GM12878 (cell line): ENCODE data around the gene BGLAP. TPM values are rescaled to one million over a fixed set of nuclear protein-coding genes. Genes with fewer than 3 reads are reported as not detected.

Source experiments
- ATAC-seq: fragments of 200-7000 bp; cut with Tn5 transposase; 3 replicates; pipeline ENCODE4 v1.9.1; 2020; ENCODE audit warnings: mild to moderate bottlenecking, moderate library complexity
- BruUV-seq: library from RNA; stranded (reverse); fragments of 400-500 nt; replicated peaks from 2 replicates; lab custom pipeline; 2021; lab: Mats Ljungman, UMichigan
- CTCF ChIA-PET: fragments of 300-600 bp; sonication (Branson Sonifier 250); formaldehyde crosslinking; extraction: SDS; loops from one replicate; lab custom pipeline; 2021; ENCODE audit warnings: inconsistent platforms; lab: Yijun Ruan, JAX
- POLR2A ChIA-PET: fragments of 350-600 bp; formaldehyde crosslinking; extraction: SDS; loops from one replicate; lab custom pipeline; 2021; ENCODE audit warnings: inconsistent platforms; lab: Charles Lee
- RAD21 ChIA-PET: fragments of 300-600 bp; sonication (Branson Sonifier 250); formaldehyde crosslinking; loops from one replicate; lab custom pipeline; 2023; ENCODE audit warnings: antibody characterized with exemption; ENCODE audit not compliant: unreplicated experiment; lab: Charles Lee
- SMC1A ChIA-PET: fragments of 300-600 bp; sonication (Branson Sonifier 250); formaldehyde crosslinking; loops from one replicate; lab custom pipeline; 2023; ENCODE audit not compliant: unreplicated experiment, uncharacterized antibody; lab: Charles Lee
- DNase-seq: peaks from one replicate; pipeline ENCODE4 v3.0.0-alpha.2; 2011; ENCODE audit warnings: low read depth, low spot score
- FAIRE-seq: peaks from 3 replicates; lab custom pipeline; 2011; peaks lifted over from hg19 to GRCh38; lab: Jason Lieb, UNC
- H2AFZ ChIP-seq: 2 replicates; pipeline ENCODE4 v1.6.0; 2011; ENCODE audit warnings: low read depth, low read length, control low read depth; ENCODE audit not compliant: control insufficient read depth
- H3K27ac ChIP-seq: 2 replicates; pipeline ENCODE4 v1.5.1; 2011; ENCODE audit warnings: control low read depth; ENCODE audit not compliant: control insufficient read depth, insufficient read depth
- H3K27me3 ChIP-seq, 2 experiments: replicated peaks in 1 of 2; 2 replicates each; pipeline versions ENCODE4 v1.6.0 to v1.6.1; 2011; ENCODE audit warnings: low read length in 1 of 2; ENCODE audit not compliant: control insufficient read depth in 2 of 2, insufficient read depth in 2 of 2
- H3K36me3 ChIP-seq, 2 experiments: 2 replicates each; pipeline ENCODE4 v1.5.1; 2011; ENCODE audit warnings: low read length in 1 of 2; ENCODE audit not compliant: control insufficient read depth in 2 of 2, insufficient read depth in 2 of 2
- H3K4me1 ChIP-seq: 2 replicates; pipeline ENCODE4 v1.6.1; 2011; ENCODE audit warnings: mild to moderate bottlenecking, low read length, moderate library complexity, mixed read lengths; ENCODE audit not compliant: control insufficient read depth, insufficient read depth
- H3K4me2 ChIP-seq: 2 replicates; pipeline ENCODE4 v1.6.0; 2011; ENCODE audit warnings: control low read depth; ENCODE audit not compliant: control insufficient read depth, insufficient read depth
- H3K4me3 ChIP-seq: fragments of 200-600 bp; sonication (generic); 2 replicates; pipeline ENCODE4 v1.5.1; 2016
- H3K79me2 ChIP-seq: 2 replicates; pipeline ENCODE4 v1.6.0; 2011; ENCODE audit warnings: low read length; ENCODE audit not compliant: control insufficient read depth, insufficient read depth
- H3K9ac ChIP-seq: 2 replicates; pipeline ENCODE4 v1.8.0; 2011; ENCODE audit warnings: low read length, control low read depth, mixed read lengths; ENCODE audit not compliant: control insufficient read depth, insufficient read depth
- H3K9me3 ChIP-seq: replicated peaks from 3 replicates; pipeline ENCODE4 v1.5.1; 2011; ENCODE audit warnings: mild to moderate bottlenecking, low read length; ENCODE audit not compliant: control insufficient read depth, insufficient read depth
- H4K20me1 ChIP-seq: 2 replicates; pipeline ENCODE4 v1.6.0; 2011; ENCODE audit not compliant: control insufficient read depth, insufficient read depth
- HDAC6 ChIP-seq: fragments of 200-600 bp; sonication (generic); IDR thresholded peaks from one replicate; pipeline ENCODE4 v1.8.0; 2017; ENCODE audit warnings: antibody characterized with exemption; ENCODE audit not compliant: unreplicated experiment
- MTA2 ChIP-seq: fragments of 450-650 bp; IDR thresholded peaks from 2 replicates; pipeline ENCODE4 v1.6.1; 2016; ENCODE audit warnings: low read depth, mild to moderate bottlenecking, moderate library complexity
- NFIC ChIP-seq: IDR thresholded peaks from 2 replicates; pipeline ENCODE4 v1.6.1; 2012; ENCODE audit warnings: low read depth, mild to moderate bottlenecking, inconsistent platforms, low read length, moderate library complexity
- NR2C2 ChIP-seq: IDR thresholded peaks from 2 replicates; pipeline ENCODE4 v1.6.1; 2011; ENCODE audit warnings: borderline replicate concordance, low read depth; ENCODE audit not compliant: control insufficient read depth, insufficient read length
- POLR2A ChIP-seq: IDR thresholded peaks from 2 replicates; pipeline ENCODE4 v1.6.1; 2011; ENCODE audit warnings: low read depth, mild to moderate bottlenecking, low read length
- POLR2AphosphoS2 ChIP-seq: IDR thresholded peaks from 2 replicates; pipeline ENCODE4 v1.6.1; 2011; ENCODE audit warnings: low read depth, mild to moderate bottlenecking, low read length, improper control_type of control experiment, moderate library complexity
- SMARCA5 ChIP-seq: fragments of 450-650 bp; IDR thresholded peaks from 2 replicates; pipeline ENCODE4 v1.6.1; 2017; ENCODE audit warnings: mild to moderate bottlenecking
- SP1 ChIP-seq: IDR thresholded peaks from one replicate; pipeline ENCODE4 v1.6.1; 2011; ENCODE audit warnings: low read depth, low read length
- TBL1XR1 ChIP-seq: IDR thresholded peaks from 2 replicates; pipeline ENCODE4 v1.6.1; 2012; ENCODE audit warnings: low read depth, low read length, improper control_type of control experiment
- YY1 ChIP-seq: IDR thresholded peaks from 2 replicates; pipeline ENCODE4 v1.6.1; 2011; ENCODE audit warnings: low read depth, mild to moderate bottlenecking, low read length
- ZSCAN29 ChIP-seq: fragments of 450-650 bp; IDR thresholded peaks from 2 replicates; pipeline ENCODE4 v1.6.1; 2017; ENCODE audit warnings: mild to moderate bottlenecking, moderate library complexity
- WGBS: methylation state at CpG from one replicate; pipeline ENCODE4 v1.1.6; 2016; ENCODE audit warnings: low lambda C conversion rate; ENCODE audit not compliant: insufficient replicate concordance, insufficient coverage; ENCODE audit errors: missing lambda C conversion rate; 5-methylcytosine and 5-hydroxymethylcytosine counted together
- in situ Hi-C: fragments of 300-500 bp; cut with MboI; formaldehyde crosslinking; loops from 9 replicates; pipeline ENCODE4 v1.14.3; 2018; ENCODE audit warnings: mixed read lengths
- intact Hi-C: fragments of 100-400 bp; cut with micrococcal nuclease; formaldehyde crosslinking; loops from one replicate; pipeline ENCODE4 v1.14.2; 2022; ENCODE audit not compliant: unreplicated experiment
- polyA plus RNA-seq, 11 experiments: library from polyadenylated mRNA; depleted of rRNA in 4 of 11; unstranded in 6 of 11; stranded (reverse) in 5 of 11; fragments of >200 nt; fragmentation: Nextera tagmentation in 4 of 11; fragmentation: Illumina TruSeq in 1 of 11; extraction: Ambion mirVana in 4 of 11; extraction: Trizol in 1 of 11; gene quantifications; 1 replicate in 1 of 11; 2 replicates in 10 of 11; pipeline versions ENCODE4 v1.2.1 to v1.2.3, GENCODE V29; 2011 to 2016; ENCODE audit warnings: inconsistent platforms in 2 of 11, missing spikeins in 2 of 11, low read depth in 1 of 11
- total RNA-seq, 4 experiments: library from RNA; depleted of rRNA in 3 of 4; stranded (reverse); fragments of >200 nt in 3 of 4; fragmentation: Illumina TruSeq in 1 of 4; extraction: Trizol in 1 of 4; gene quantifications; 2 replicates each; pipeline versions ENCODE4 v1.2.1 to v1.2.3, GENCODE V29; 2013 to 2021
- TF ChIP-seq, protein P1 (sequence below): IDR thresholded peaks from 2 replicates; pipeline ENCODE4 v1.6.1; 2012; ENCODE audit warnings: low read depth, low read length, improper control_type of control experiment
- TF ChIP-seq, protein P2 (sequence below): fragments of 450-650 bp; IDR thresholded peaks from 2 replicates; pipeline ENCODE4 v1.6.1; 2017; ENCODE audit warnings: mild to moderate bottlenecking, moderate library complexity

The BGLAP gene
- total and polyA plus RNA-seq, 10 of the 15 experiments (the other 5 are each of a cell fraction or from before 2014, with no cell fraction given), result 0.20 to 1.8 (median 0.40) TPM; not detected in 3

DNA sequence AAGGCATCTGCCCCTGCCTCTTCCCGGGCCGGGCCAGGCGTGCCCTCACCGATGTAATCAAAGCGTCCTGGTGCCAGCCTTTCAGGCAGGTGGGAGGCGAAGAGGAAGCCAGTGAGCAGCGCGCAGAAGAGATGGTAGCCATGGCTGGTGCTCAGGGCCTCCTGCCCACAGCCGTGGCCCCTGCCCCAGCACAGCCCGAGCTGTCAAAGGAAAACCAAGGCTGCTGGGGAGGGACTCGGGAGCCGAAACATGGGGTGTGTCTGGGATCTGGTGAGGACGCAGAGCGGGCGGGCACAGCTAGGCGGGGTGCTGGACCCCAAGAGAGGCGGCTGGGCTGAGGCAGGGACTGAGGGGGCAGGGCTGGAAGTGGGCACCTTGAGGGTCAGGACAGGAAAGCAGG is 2.7 kb downstream of the BGLAP start:
- Histone ChIP-seq H3K27me3 (no peaks in the 10 kb centered on the region), H3K4me1 (peaks cover 25% of the 10 kb centered on the region), H3K9me3 (no peaks in the 10 kb centered on the region), H3K4me2 (peak overlapping the region; percentile 85; the same call in 1 of the 2 replicates), H2AFZ (no peak overlapping the region), H3K79me2 (no peaks in the 10 kb centered on the region), H4K20me1 (no peaks in the 10 kb centered on the region), H3K9ac (no peak overlapping the region), H3K27ac (no peak overlapping the region), H3K36me3 (peaks cover 4 to 9% of the 10 kb centered on the region in 2 experiments), H3K4me3 (no peak overlapping the region)
- ChIA-PET CTCF (interaction anchor here (0.9 kb wide), 1 partner anchor 99 kb away, joined by 3 read pairs; no protein-coding TSS in a partner anchor), SMC1A (no interaction called here), RAD21 (no interaction called here), POLR2A (no interaction called here)
- in situ Hi-C loops, result no loop called here
- FAIRE-seq, result no peak
- no peak for ATAC-seq
- no TSS peak for BruUV-seq
- no peak for TF ChIP-seq YY1
- no peak for TF ChIP-seq ZSCAN29
- TF ChIP-seq SP1, result no peak
- TF ChIP-seq NFIC, result no peak
- DNase-seq, result no peak
- WGBS, result 95% methylated on average over 17 of the region's 17 CpGs
- intact Hi-C loops, result no loop called here

DNA sequence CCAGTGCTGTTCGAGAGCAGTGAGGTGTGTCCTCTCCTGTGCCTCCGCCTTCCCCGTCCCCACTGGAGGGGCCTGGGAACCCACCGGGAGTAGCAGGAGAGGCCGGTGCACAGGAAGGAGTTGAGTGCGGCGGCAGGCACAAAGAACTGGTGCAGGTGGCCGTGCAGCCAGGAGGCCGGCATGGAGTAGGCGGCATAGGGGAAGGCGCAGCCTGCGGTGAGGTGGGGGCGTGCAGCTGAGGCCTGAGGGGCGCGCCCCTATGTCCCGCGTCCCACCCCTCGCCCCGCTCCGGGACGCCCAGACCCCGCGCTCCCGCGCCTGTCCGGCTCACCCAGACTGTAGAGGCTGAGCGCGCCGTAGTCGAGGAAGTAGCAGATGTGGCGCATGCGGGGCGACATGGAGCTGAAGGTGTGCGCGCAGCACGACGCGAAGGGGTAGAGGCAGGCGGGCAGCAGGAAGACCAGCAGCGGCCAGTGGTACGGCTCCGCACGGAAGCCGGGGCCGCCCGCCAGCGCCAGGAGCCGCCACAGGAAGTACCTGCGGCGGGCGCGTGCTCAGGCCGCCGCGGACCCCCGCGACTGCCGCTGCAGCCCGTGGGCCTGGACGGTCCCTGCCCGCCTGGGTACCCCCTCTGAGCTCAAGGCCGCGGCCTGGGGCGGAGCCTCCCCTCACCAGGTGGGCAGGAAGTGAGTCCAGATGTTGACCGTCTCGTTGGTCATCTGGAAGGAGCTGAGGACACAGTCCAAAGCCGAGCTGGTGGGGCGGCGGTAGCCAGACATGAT is 3.7 kb downstream of the BGLAP start:
- WGBS, result 3% methylated on average over 69 of the region's 69 CpGs
- peak overlapping the region; percentile 57; the same call in 1 of the 2 replicates for H3K9ac ChIP-seq
- H2AFZ ChIP-seq, result peak overlapping the region; percentile 80
- TF ChIP-seq MTA2 (no peak), TBL1XR1 (no peak), POLR2AphosphoS2 (peak; percentile 48; the same call in 1 of the 2 replicates), HDAC6 (peak; percentile 76), POLR2A (peak; percentile 74; the same call in 1 of the 2 replicates), SMARCA5 (0 out of 2 replicates have a peak, but pooled peaks have one; percentile 5), NR2C2 (no peak)
- TF ChIP-seq, protein P1, sequence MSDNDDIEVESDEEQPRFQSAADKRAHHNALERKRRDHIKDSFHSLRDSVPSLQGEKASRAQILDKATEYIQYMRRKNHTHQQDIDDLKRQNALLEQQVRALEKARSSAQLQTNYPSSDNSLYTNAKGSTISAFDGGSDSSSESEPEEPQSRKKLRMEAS, result peak; percentile 84
- TF ChIP-seq, protein P2, sequence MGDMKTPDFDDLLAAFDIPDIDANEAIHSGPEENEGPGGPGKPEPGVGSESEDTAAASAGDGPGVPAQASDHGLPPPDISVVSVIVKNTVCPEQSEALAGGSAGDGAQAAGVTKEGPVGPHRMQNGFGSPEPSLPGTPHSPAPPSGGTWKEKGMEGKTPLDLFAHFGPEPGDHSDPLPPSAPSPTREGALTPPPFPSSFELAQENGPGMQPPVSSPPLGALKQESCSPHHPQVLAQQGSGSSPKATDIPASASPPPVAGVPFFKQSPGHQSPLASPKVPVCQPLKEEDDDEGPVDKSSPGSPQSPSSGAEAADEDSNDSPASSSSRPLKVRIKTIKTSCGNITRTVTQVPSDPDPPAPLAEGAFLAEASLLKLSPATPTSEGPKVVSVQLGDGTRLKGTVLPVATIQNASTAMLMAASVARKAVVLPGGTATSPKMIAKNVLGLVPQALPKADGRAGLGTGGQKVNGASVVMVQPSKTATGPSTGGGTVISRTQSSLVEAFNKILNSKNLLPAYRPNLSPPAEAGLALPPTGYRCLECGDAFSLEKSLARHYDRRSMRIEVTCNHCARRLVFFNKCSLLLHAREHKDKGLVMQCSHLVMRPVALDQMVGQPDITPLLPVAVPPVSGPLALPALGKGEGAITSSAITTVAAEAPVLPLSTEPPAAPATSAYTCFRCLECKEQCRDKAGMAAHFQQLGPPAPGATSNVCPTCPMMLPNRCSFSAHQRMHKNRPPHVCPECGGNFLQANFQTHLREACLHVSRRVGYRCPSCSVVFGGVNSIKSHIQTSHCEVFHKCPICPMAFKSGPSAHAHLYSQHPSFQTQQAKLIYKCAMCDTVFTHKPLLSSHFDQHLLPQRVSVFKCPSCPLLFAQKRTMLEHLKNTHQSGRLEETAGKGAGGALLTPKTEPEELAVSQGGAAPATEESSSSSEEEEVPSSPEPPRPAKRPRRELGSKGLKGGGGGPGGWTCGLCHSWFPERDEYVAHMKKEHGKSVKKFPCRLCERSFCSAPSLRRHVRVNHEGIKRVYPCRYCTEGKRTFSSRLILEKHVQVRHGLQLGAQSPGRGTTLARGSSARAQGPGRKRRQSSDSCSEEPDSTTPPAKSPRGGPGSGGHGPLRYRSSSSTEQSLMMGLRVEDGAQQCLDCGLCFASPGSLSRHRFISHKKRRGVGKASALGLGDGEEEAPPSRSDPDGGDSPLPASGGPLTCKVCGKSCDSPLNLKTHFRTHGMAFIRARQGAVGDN, result peak; percentile 95

More for the DNA sequence above, 3.7 kb downstream of the BGLAP start:
- BruUV-seq, result no TSS peak
- Histone ChIP-seq H3K9me3 (no peaks in the 10 kb centered on the region), H3K79me2 (no peaks in the 10 kb centered on the region), H3K4me1 (peaks cover 25% of the 10 kb centered on the region), H3K36me3 (peaks cover 3 to 14% of the 10 kb centered on the region in 2 experiments; a peak in 3 of 4 replicates), H3K4me3 (peak overlapping the region; percentile 71), H4K20me1 (no peaks in the 10 kb centered on the region), H3K4me2 (peak overlapping the region; percentile 85), H3K27ac (no peak overlapping the region), H3K27me3 (no peaks in the 10 kb centered on the region)
- no peak for DNase-seq
- POLR2A ChIA-PET, result interaction anchor here (0.6 to 0.9 kb wide), 3 partner anchors 7 to 327 kb away, joined by 3 to 4 read pairs (median 3); no protein-coding TSS in a partner anchor
- in situ Hi-C loops (no loop called here), intact Hi-C loops (no loop called here)
- ATAC-seq, result peak; percentile 70
- SMC1A ChIA-PET, result interaction anchor here (0.6 to 1.3 kb wide), 3 partner anchors 11 to 116 kb away, joined by 3 to 4 read pairs (median 3); no protein-coding TSS in a partner anchor
- RAD21 ChIA-PET, result interaction anchor here (1.1 kb wide), 1 partner anchor 28 kb away, joined by 3 read pairs; no protein-coding TSS in a partner anchor
- CTCF ChIA-PET, result interaction anchor here (0.9 to 1.4 kb wide), 6 partner anchors 74 to 155 kb away, joined by 3 to 4 read pairs (median 3); no protein-coding TSS in a partner anchor
- no peak for FAIRE-seq
